ENCODE results near the gene PFKM.

PFKM gene

DNA sequence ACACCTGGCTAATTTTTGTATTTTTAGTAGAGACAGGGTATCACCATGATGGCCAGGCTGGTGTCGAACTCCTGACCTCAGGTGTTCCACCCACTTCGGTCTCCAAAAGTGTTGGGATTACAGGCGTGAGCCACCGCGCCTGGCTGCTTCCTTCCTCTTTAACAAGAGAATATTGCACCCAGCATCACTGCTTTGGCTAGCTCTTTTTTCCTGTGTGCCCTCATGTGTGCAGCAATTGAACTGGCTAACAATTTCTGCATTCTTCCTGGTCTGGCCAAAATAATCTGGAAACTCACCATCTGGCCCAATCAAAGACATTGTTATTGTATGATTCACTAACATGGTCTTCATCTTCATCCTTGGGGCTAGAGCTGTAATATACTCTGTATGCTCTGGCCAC lies 40.9 kb downstream of the PFKM start:
- no peaks in the 10 kb centered on the region for H3K36me3 ChIP-seq (ENCODE audit: control insufficient read depth, low read length)
- no peak overlapping the region for H3K27ac ChIP-seq (ENCODE audit: low read depth, low read length)
- TF ChIP-seq, protein P1, sequence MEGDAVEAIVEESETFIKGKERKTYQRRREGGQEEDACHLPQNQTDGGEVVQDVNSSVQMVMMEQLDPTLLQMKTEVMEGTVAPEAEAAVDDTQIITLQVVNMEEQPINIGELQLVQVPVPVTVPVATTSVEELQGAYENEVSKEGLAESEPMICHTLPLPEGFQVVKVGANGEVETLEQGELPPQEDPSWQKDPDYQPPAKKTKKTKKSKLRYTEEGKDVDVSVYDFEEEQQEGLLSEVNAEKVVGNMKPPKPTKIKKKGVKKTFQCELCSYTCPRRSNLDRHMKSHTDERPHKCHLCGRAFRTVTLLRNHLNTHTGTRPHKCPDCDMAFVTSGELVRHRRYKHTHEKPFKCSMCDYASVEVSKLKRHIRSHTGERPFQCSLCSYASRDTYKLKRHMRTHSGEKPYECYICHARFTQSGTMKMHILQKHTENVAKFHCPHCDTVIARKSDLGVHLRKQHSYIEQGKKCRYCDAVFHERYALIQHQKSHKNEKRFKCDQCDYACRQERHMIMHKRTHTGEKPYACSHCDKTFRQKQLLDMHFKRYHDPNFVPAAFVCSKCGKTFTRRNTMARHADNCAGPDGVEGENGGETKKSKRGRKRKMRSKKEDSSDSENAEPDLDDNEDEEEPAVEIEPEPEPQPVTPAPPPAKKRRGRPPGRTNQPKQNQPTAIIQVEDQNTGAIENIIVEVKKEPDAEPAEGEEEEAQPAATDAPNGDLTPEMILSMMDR (IDR thresholded peaks at IDR 0.05; ENCODE audit: low read depth, low read length, poor library complexity, severe bottlenecking), result no peak
- TF ChIP-seq EZH2phosphoT487 (IDR thresholded peaks at IDR 0.05; ENCODE audit: borderline replicate concordance, low read length), result no peak
- H3K4me2 ChIP-seq (ENCODE audit: low read length), result no peak overlapping the region
- H3K79me2 ChIP-seq (ENCODE audit: control insufficient read depth, low read length), result peaks cover 16% of the 10 kb centered on the region
- no peaks in the 10 kb centered on the region for H3K9me3 ChIP-seq (ENCODE audit: control insufficient read depth, insufficient read depth, low read length)
- H3K4me1 ChIP-seq (ENCODE audit: control insufficient read depth, low read length), result peaks cover 21% of the 10 kb centered on the region
- H3K9me2 ChIP-seq (replicated peaks; ENCODE audit: control insufficient read depth, low read length), result no peaks in the 10 kb centered on the region
- H4K20me1 ChIP-seq (ENCODE audit: control insufficient read depth, insufficient read depth, low read depth, low read length), result no peaks in the 10 kb centered on the region
- H3F3A ChIP-seq (ENCODE audit: control insufficient read depth, insufficient read depth), result 0 out of 2 replicates have a peak, but pooled peaks cover 2% of the 10 kb centered on the region
- H3K4me3 ChIP-seq (ENCODE audit: low read length), result no peak overlapping the region
- H3K27me3 ChIP-seq (ENCODE audit: control insufficient read depth, low read length), result no peaks in the 10 kb centered on the region

GRCh38 chr12:48160807-48161206 lies 41.6 kb downstream of the PFKM start:
- Histone ChIP-seq H3K9me2 (replicated peaks; ENCODE audit: control insufficient read depth, low read length) (no peaks in the 10 kb centered on the region), H3K27ac (ENCODE audit: low read depth, low read length) (no peak overlapping the region), H3K4me3 (ENCODE audit: low read length) (no peak overlapping the region), H3K79me2 (ENCODE audit: control insufficient read depth, low read length) (peaks cover 13% of the 10 kb centered on the region), H3K36me3 (ENCODE audit: control insufficient read depth, low read length) (no peaks in the 10 kb centered on the region), H3K27me3 (ENCODE audit: control insufficient read depth, low read length) (peaks cover 5% of the 10 kb centered on the region; the same call in 1 of the 2 replicates), H3K9me3 (ENCODE audit: control insufficient read depth, insufficient read depth, low read length) (no peaks in the 10 kb centered on the region), H3F3A (ENCODE audit: control insufficient read depth, insufficient read depth) (0 out of 2 replicates have a peak, but pooled peaks cover 2% of the 10 kb centered on the region), H4K20me1 (ENCODE audit: control insufficient read depth, insufficient read depth, low read depth, low read length) (no peaks in the 10 kb centered on the region), H3K4me1 (ENCODE audit: control insufficient read depth, low read length) (peaks cover 21% of the 10 kb centered on the region), H3K4me2 (ENCODE audit: low read length) (no peak overlapping the region)
- no peak for TF ChIP-seq EZH2phosphoT487 (IDR thresholded peaks at IDR 0.05; ENCODE audit: borderline replicate concordance, low read length)
- TF ChIP-seq, protein P1 (IDR thresholded peaks at IDR 0.05; ENCODE audit: low read depth, low read length, poor library complexity, severe bottlenecking), result no peak

DNA sequence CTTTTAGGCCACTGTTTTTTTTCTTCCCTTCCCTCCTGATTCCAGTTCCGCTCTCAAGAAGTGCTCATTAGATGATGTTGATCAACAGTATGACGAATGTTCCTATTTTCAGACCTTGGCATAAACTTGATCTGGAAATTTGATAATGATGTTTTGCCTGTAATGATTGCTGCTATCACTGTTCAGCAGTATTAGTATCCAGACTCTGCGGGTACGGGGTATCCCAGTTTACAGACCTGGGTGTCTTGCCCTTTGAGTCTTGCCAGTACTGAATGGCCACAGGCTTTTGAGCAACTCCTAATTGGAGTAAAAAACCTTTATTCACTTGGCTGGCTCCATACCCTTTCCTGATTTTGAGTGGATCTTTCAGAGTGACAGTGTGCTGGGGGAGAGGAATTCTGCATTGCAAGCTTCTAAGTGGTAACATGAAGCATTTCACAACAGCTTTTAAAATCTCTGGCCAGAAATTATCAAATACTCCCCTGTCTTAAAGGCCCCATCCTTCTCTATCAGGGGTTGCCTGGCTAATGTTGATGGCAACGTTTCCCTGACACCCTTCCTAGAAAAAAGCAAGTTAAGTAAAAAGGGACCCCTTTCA lies 44.1 kb downstream of the PFKM start:
- Histone ChIP-seq H3K4me1 (ENCODE audit: control insufficient read depth, low read length) (peaks cover 5% of the 10 kb centered on the region), H3K36me3 (ENCODE audit: control insufficient read depth, low read length) (no peaks in the 10 kb centered on the region), H3K79me2 (ENCODE audit: control insufficient read depth, low read length) (no peaks in the 10 kb centered on the region), H3K9me3 (ENCODE audit: control insufficient read depth, insufficient read depth, low read length) (no peaks in the 10 kb centered on the region), H4K20me1 (ENCODE audit: control insufficient read depth, insufficient read depth, low read depth, low read length) (no peaks in the 10 kb centered on the region), H3K27me3 (ENCODE audit: control insufficient read depth, low read length) (peaks cover 5% of the 10 kb centered on the region; the same call in 1 of the 2 replicates), H3K27ac (ENCODE audit: low read depth, low read length) (no peak overlapping the region), H3K4me2 (ENCODE audit: low read length) (no peak overlapping the region), H3K4me3 (ENCODE audit: low read length) (no peak overlapping the region), H3K9me2 (replicated peaks; ENCODE audit: control insufficient read depth, low read length) (no peaks in the 10 kb centered on the region), H3F3A (ENCODE audit: control insufficient read depth, insufficient read depth) (0 out of 2 replicates have a peak, but pooled peaks cover 2% of the 10 kb centered on the region)
- TF ChIP-seq, protein P1 (IDR thresholded peaks at IDR 0.05; ENCODE audit: low read depth, low read length, poor library complexity, severe bottlenecking), result no peak
- TF ChIP-seq EZH2phosphoT487 (IDR thresholded peaks at IDR 0.05; ENCODE audit: borderline replicate concordance, low read length), result no peak

All from DOHH2 (cell line).